GM12878 (cell line): ENCODE results near the gene CCR3. TPM values are rescaled to one million over a fixed set of nuclear protein-coding genes. Genes with fewer than 3 reads are reported as not detected.

Experiments used
- ATAC-seq: fragments of 200-7000 bp; cut with Tn5 transposase; 3 replicates; pipeline ENCODE4 v1.9.1; 2020; ENCODE audit warnings: mild to moderate bottlenecking, moderate library complexity
- BruUV-seq: library from RNA; stranded (reverse); fragments of 400-500 nt; replicated peaks from 2 replicates; lab custom pipeline; 2021; lab: Mats Ljungman, UMichigan
- CTCF ChIA-PET: fragments of 300-600 bp; sonication (Branson Sonifier 250); formaldehyde crosslinking; extraction: SDS; loops from one replicate; lab custom pipeline; 2021; ENCODE audit warnings: inconsistent platforms; lab: Yijun Ruan, JAX
- POLR2A ChIA-PET: fragments of 350-600 bp; formaldehyde crosslinking; extraction: SDS; loops from one replicate; lab custom pipeline; 2021; ENCODE audit warnings: inconsistent platforms; lab: Charles Lee
- RAD21 ChIA-PET: fragments of 300-600 bp; sonication (Branson Sonifier 250); formaldehyde crosslinking; loops from one replicate; lab custom pipeline; 2023; ENCODE audit warnings: antibody characterized with exemption; ENCODE audit not compliant: unreplicated experiment; lab: Charles Lee
- SMC1A ChIA-PET: fragments of 300-600 bp; sonication (Branson Sonifier 250); formaldehyde crosslinking; loops from one replicate; lab custom pipeline; 2023; ENCODE audit not compliant: unreplicated experiment, uncharacterized antibody; lab: Charles Lee
- DNase-seq: peaks from one replicate; pipeline ENCODE4 v3.0.0-alpha.2; 2011; ENCODE audit warnings: low read depth, low spot score
- FAIRE-seq: peaks from 3 replicates; lab custom pipeline; 2011; peaks lifted over from hg19 to GRCh38; lab: Jason Lieb, UNC
- H2AFZ ChIP-seq: 2 replicates; pipeline ENCODE4 v1.6.0; 2011; ENCODE audit warnings: low read depth, low read length, control low read depth; ENCODE audit not compliant: control insufficient read depth
- H3K27ac ChIP-seq: 2 replicates; pipeline ENCODE4 v1.5.1; 2011; ENCODE audit warnings: control low read depth; ENCODE audit not compliant: control insufficient read depth, insufficient read depth
- H3K27me3 ChIP-seq, 2 experiments: replicated peaks in 1 of 2; 2 replicates each; pipeline versions ENCODE4 v1.6.0 to v1.6.1; 2011; ENCODE audit warnings: low read length in 1 of 2; ENCODE audit not compliant: control insufficient read depth in 2 of 2, insufficient read depth in 2 of 2
- H3K36me3 ChIP-seq, 2 experiments: 2 replicates each; pipeline ENCODE4 v1.5.1; 2011; ENCODE audit warnings: low read length in 1 of 2; ENCODE audit not compliant: control insufficient read depth in 2 of 2, insufficient read depth in 2 of 2
- H3K4me1 ChIP-seq: 2 replicates; pipeline ENCODE4 v1.6.1; 2011; ENCODE audit warnings: mild to moderate bottlenecking, low read length, moderate library complexity, mixed read lengths; ENCODE audit not compliant: control insufficient read depth, insufficient read depth
- H3K4me2 ChIP-seq: 2 replicates; pipeline ENCODE4 v1.6.0; 2011; ENCODE audit warnings: control low read depth; ENCODE audit not compliant: control insufficient read depth, insufficient read depth
- H3K4me3 ChIP-seq: fragments of 200-600 bp; sonication (generic); 2 replicates; pipeline ENCODE4 v1.5.1; 2016
- H3K79me2 ChIP-seq: 2 replicates; pipeline ENCODE4 v1.6.0; 2011; ENCODE audit warnings: low read length; ENCODE audit not compliant: control insufficient read depth, insufficient read depth
- H3K9ac ChIP-seq: 2 replicates; pipeline ENCODE4 v1.8.0; 2011; ENCODE audit warnings: low read length, control low read depth, mixed read lengths; ENCODE audit not compliant: control insufficient read depth, insufficient read depth
- H3K9me3 ChIP-seq: replicated peaks from 3 replicates; pipeline ENCODE4 v1.5.1; 2011; ENCODE audit warnings: mild to moderate bottlenecking, low read length; ENCODE audit not compliant: control insufficient read depth, insufficient read depth
- H4K20me1 ChIP-seq: 2 replicates; pipeline ENCODE4 v1.6.0; 2011; ENCODE audit not compliant: control insufficient read depth, insufficient read depth
- BMI1 ChIP-seq: fragments of 450-650 bp; IDR thresholded peaks from 2 replicates; pipeline ENCODE4 v1.6.1; 2016; ENCODE audit warnings: mild to moderate bottlenecking, moderate library complexity, borderline replicate concordance
- CBX5 ChIP-seq: sonication (generic); IDR thresholded peaks from 2 replicates; pipeline ENCODE4 v1.6.1; 2016; ENCODE audit warnings: low read depth, moderate library complexity, mild to moderate bottlenecking, inconsistent platforms
- CHD1 ChIP-seq: IDR thresholded peaks from 2 replicates; pipeline ENCODE4 v1.6.1; 2012; ENCODE audit warnings: low read depth, low read length, improper control_type of control experiment
- IKZF1 ChIP-seq: fragments of 450-650 bp; conservative IDR thresholded peaks from 2 replicates; pipeline ENCODE4 v1.6.1; 2017; ENCODE audit warnings: antibody characterized with exemption, mild to moderate bottlenecking
- NBN ChIP-seq: fragments of 450-650 bp; IDR thresholded peaks from 2 replicates; pipeline ENCODE4 v1.6.1; 2016
- PAX5 ChIP-seq: IDR thresholded peaks from 2 replicates; pipeline ENCODE4 v1.6.1; 2011; ENCODE audit warnings: low read depth, low read length, borderline replicate concordance
- RAD51 ChIP-seq: fragments of 450-650 bp; IDR thresholded peaks from 2 replicates; pipeline ENCODE4 v1.6.1; 2016; ENCODE audit warnings: moderate library complexity, mild to moderate bottlenecking, inconsistent platforms
- RB1 ChIP-seq: fragments of 450-650 bp; formaldehyde crosslinking; IDR thresholded peaks from 2 replicates; pipeline ENCODE4 v1.6.1; 2017; ENCODE audit warnings: mild to moderate bottlenecking, borderline replicate concordance
- RCOR1 ChIP-seq: conservative IDR thresholded peaks from 2 replicates; pipeline ENCODE4 v1.6.1; 2012; ENCODE audit warnings: low read depth, low read length, improper control_type of control experiment
- SUZ12 ChIP-seq: fragments of 200-600 bp; sonication (generic); IDR thresholded peaks from one replicate; pipeline ENCODE4 v1.6.1; 2018; ENCODE audit warnings: antibody characterized with exemption, mild to moderate bottlenecking; ENCODE audit not compliant: unreplicated experiment
- TCF3 ChIP-seq: IDR thresholded peaks from 2 replicates; pipeline ENCODE4 v1.6.1; 2012; ENCODE audit warnings: low read depth, mild to moderate bottlenecking, low read length, borderline replicate concordance; ENCODE audit not compliant: insufficient read depth
- ZBTB33 ChIP-seq: fragments of 450-650 bp; IDR thresholded peaks from 2 replicates; pipeline ENCODE4 v1.6.1; 2017; ENCODE audit warnings: mild to moderate bottlenecking
- ZNF622 ChIP-seq: fragments of 450-650 bp; IDR thresholded peaks from 2 replicates; pipeline ENCODE4 v1.6.1; 2017; ENCODE audit warnings: mild to moderate bottlenecking, inconsistent platforms
- in situ Hi-C: fragments of 300-500 bp; cut with MboI; formaldehyde crosslinking; loops from 9 replicates; pipeline ENCODE4 v1.14.3; 2018; ENCODE audit warnings: mixed read lengths
- intact Hi-C: fragments of 100-400 bp; cut with micrococcal nuclease; formaldehyde crosslinking; loops from one replicate; pipeline ENCODE4 v1.14.2; 2022; ENCODE audit not compliant: unreplicated experiment
- polyA plus RNA-seq, 11 experiments: library from polyadenylated mRNA; depleted of rRNA in 4 of 11; unstranded in 6 of 11; stranded (reverse) in 5 of 11; fragments of >200 nt; fragmentation: Nextera tagmentation in 4 of 11; fragmentation: Illumina TruSeq in 1 of 11; extraction: Ambion mirVana in 4 of 11; extraction: Trizol in 1 of 11; gene quantifications; 1 replicate in 1 of 11; 2 replicates in 10 of 11; pipeline versions ENCODE4 v1.2.1 to v1.2.3, GENCODE V29; 2011 to 2016; ENCODE audit warnings: inconsistent platforms in 2 of 11, missing spikeins in 2 of 11, low read depth in 1 of 11
- total RNA-seq, 4 experiments: library from RNA; depleted of rRNA in 3 of 4; stranded (reverse); fragments of >200 nt in 3 of 4; fragmentation: Illumina TruSeq in 1 of 4; extraction: Trizol in 1 of 4; gene quantifications; 2 replicates each; pipeline versions ENCODE4 v1.2.1 to v1.2.3, GENCODE V29; 2013 to 2021
- TF ChIP-seq, protein P1 (sequence below): IDR thresholded peaks from 2 replicates; pipeline ENCODE4 v1.6.1; 2011; ENCODE audit warnings: mild to moderate bottlenecking, low read depth, low read length, moderate library complexity; ENCODE audit not compliant: insufficient replicate concordance
- TF ChIP-seq, protein P2 (sequence below): IDR thresholded peaks from 2 replicates; pipeline ENCODE4 v1.6.1; 2012; ENCODE audit warnings: low read depth, low read length, improper control_type of control experiment

Gene CCR3
- total and polyA plus RNA-seq, 10 of the 15 experiments (the other 5 are each of a cell fraction or from before 2014, with no cell fraction given), result 0.13 to 0.78 (median 0.41) TPM; not detected in 1

DNA sequence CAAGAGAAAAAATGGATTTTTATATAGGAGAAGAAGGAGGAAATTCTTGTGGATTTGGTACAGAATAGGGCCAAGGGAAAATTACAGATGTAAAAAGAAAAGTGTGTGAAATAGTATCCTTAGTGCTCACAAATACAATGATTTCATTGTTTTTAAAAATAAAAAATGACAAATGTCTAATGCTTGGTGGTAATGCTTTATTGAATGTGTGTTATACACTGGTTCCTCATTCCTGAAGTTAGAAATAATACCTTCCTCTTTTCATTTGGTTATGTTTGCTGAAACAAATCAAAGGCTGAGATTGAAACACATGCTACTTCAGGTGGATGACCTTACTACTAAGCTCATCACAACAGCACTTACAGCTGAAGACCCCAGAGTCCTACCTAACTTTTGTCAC lies 73.9 kb downstream of the CCR3 start:
- in situ Hi-C loops, result no loop called here
- no peaks in the 10 kb centered on the region for H3K79me2 ChIP-seq
- ChIA-PET SMC1A (interaction anchor here (0.6 to 3.8 kb wide), 7 partner anchors 16 to 101 kb away, joined by 3 to 22 read pairs (median 5); no protein-coding TSS in a partner anchor), RAD21 (interaction anchor here (1.6 kb wide), 1 partner anchor 52 kb away, joined by 4 read pairs; no protein-coding TSS in a partner anchor), POLR2A (no interaction called here), CTCF (interaction anchor here (1.1 to 1.6 kb wide), 4 partner anchors 9 to 54 kb away, joined by 3 to 4 read pairs (median 4); no protein-coding TSS in a partner anchor)
- no peaks in the 10 kb centered on the region for H3K27me3 ChIP-seq
- no peak overlapping the region for H2AFZ ChIP-seq
- no peaks in the 10 kb centered on the region for H4K20me1 ChIP-seq
- no peak overlapping the region for H3K27ac ChIP-seq
- no peak overlapping the region for H3K4me3 ChIP-seq
- H3K9ac ChIP-seq, result no peak overlapping the region
- H3K9me3 ChIP-seq, result peaks cover 2% of the 10 kb centered on the region
- H3K4me1 ChIP-seq, result peaks cover 11% of the 10 kb centered on the region
- TF ChIP-seq PAX5 (no peak), TCF3 (no peak), IKZF1 (no peak), CHD1 (no peak), BMI1 (no peak), CBX5 (no peak), SUZ12 (no peak), RCOR1 (no peak), ZBTB33 (no peak), ZNF622 (no peak), RB1 (no peak), RAD51 (no peak), NBN (no peak)
- TF ChIP-seq, protein P1, sequence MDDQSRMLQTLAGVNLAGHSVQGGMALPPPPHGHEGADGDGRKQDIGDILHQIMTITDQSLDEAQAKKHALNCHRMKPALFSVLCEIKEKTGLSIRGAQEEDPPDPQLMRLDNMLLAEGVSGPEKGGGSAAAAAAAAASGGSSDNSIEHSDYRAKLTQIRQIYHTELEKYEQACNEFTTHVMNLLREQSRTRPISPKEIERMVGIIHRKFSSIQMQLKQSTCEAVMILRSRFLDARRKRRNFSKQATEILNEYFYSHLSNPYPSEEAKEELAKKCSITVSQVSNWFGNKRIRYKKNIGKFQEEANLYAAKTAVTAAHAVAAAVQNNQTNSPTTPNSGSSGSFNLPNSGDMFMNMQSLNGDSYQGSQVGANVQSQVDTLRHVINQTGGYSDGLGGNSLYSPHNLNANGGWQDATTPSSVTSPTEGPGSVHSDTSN, result no peak
- TF ChIP-seq, protein P2, sequence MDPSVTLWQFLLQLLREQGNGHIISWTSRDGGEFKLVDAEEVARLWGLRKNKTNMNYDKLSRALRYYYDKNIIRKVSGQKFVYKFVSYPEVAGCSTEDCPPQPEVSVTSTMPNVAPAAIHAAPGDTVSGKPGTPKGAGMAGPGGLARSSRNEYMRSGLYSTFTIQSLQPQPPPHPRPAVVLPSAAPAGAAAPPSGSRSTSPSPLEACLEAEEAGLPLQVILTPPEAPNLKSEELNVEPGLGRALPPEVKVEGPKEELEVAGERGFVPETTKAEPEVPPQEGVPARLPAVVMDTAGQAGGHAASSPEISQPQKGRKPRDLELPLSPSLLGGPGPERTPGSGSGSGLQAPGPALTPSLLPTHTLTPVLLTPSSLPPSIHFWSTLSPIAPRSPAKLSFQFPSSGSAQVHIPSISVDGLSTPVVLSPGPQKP, result no peak
- BruUV-seq, result no TSS peak
- FAIRE-seq, result no peak
- ATAC-seq, result no peak
- no peaks in the 10 kb centered on the region for H3K36me3 ChIP-seq
- intact Hi-C loops, result loop anchor here (5.0 kb wide), 1 partner anchor 36 kb away; the partner anchor contains the start of gene CCR2
- no peak overlapping the region for H3K4me2 ChIP-seq
- no peak for DNase-seq
